ENCODE data around the gene CCDC88B.

The CCDC88B gene

DNA sequence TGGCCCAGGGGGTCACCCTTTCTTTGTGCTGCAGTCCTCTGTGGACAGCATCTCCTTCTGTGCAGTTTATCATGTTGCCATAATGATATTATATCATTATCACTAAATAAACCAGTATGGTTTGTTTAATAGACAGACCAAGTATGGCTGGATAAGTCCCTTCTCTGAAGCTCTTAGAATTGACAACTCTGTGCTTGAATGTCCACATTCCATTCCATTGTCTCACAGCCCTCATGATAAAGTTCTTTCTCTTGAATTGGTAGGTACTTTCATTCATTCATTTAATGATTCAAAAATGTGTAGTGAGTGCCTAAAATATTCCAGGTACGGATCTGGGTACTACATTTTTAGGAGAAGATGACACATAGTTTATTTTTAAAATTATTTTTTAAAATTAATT is 26.7 kb downstream of the CCDC88B start:
- no peak overlapping the region for H3K9ac ChIP-seq (ENCODE audit: low read depth, low read length)
- no peaks in the 10 kb centered on the region for H3K79me2 ChIP-seq (ENCODE audit: insufficient read depth, low read length)
- H4K20me1 ChIP-seq (ENCODE audit: insufficient read depth, low read length), result 0 out of 2 replicates have a peak, but pooled peaks cover 3% of the 10 kb centered on the region
- no peak overlapping the region for H3K4me3 ChIP-seq (ENCODE audit: low read depth in 1 of 2, low read length in 2 of 2)
- H3K4me1 ChIP-seq (ENCODE audit: insufficient read depth, low read length), result no peaks in the 10 kb centered on the region
- H2AFZ ChIP-seq (ENCODE audit: low read depth, low read length), result no peak overlapping the region
- H3K36me3 ChIP-seq (ENCODE audit: insufficient read depth, low read length), result peaks cover 69% of the 10 kb centered on the region
- no peaks in the 10 kb centered on the region for H3K9me3 ChIP-seq (ENCODE audit: insufficient read depth, low read length, severe bottlenecking)
- ATAC-seq (ENCODE audit: insufficient read depth, low read depth) (no peak), DNase-seq (no peak)
- TF ChIP-seq EZH2 (IDR thresholded peaks at IDR 0.05; ENCODE audit: borderline replicate concordance, low read depth, low read length, severe bottlenecking), result no peak
- TF ChIP-seq, protein P1, sequence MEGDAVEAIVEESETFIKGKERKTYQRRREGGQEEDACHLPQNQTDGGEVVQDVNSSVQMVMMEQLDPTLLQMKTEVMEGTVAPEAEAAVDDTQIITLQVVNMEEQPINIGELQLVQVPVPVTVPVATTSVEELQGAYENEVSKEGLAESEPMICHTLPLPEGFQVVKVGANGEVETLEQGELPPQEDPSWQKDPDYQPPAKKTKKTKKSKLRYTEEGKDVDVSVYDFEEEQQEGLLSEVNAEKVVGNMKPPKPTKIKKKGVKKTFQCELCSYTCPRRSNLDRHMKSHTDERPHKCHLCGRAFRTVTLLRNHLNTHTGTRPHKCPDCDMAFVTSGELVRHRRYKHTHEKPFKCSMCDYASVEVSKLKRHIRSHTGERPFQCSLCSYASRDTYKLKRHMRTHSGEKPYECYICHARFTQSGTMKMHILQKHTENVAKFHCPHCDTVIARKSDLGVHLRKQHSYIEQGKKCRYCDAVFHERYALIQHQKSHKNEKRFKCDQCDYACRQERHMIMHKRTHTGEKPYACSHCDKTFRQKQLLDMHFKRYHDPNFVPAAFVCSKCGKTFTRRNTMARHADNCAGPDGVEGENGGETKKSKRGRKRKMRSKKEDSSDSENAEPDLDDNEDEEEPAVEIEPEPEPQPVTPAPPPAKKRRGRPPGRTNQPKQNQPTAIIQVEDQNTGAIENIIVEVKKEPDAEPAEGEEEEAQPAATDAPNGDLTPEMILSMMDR (IDR thresholded peaks at IDR 0.05; ENCODE audit: borderline replicate concordance, extremely low read depth, low read length, poor library complexity, severe bottlenecking), result no peak
- no peak overlapping the region for H3K4me2 ChIP-seq (ENCODE audit: insufficient read depth, low read length)
- no peaks in the 10 kb centered on the region for H3K27me3 ChIP-seq (ENCODE audit: insufficient read depth, low read length, poor library complexity)
- no peak overlapping the region for H3K27ac ChIP-seq (ENCODE audit: low read length)

DNA sequence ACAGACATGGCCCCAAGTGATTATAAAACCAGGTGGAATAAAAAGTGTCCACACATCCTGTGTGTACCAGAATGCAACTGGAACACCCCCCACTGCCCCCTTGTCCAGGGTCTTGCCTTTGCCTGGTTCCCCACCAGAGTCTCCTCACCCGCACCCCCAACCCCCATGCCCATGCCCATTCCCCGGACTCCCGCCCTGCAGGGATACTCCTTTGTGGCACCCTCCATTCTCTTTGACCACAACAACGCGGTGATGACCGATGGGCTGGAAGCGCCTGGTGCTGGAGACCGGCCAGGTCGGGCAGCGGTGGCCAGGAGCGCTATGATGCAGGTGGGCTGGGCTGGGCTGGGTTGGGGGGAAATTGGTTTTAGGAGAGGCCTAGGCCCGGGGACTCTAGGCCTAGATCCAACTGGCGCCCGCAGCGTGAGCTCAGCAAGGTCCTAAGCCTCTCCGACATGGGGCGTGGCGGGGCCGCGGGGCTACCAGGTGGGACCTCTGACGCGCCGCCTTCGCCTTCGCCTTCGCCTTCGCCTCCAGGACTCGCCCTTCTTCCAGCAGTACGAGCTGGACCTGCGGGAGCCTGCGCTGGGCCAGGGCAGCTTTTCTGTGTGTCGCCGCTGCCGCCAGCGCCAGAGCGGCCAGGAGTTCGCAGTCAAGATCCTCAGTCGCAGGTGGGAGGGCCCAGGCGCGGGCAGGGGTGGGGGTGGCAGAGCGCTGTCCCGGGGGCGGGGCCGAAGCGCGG is 28.1 kb downstream of the CCDC88B start:
- Histone ChIP-seq H3K4me3 (ENCODE audit: low read depth in 1 of 2, low read length in 2 of 2) (no peak overlapping the region), H3K9ac (ENCODE audit: low read depth, low read length) (no peak overlapping the region), H3K79me2 (ENCODE audit: insufficient read depth, low read length) (no peaks in the 10 kb centered on the region), H3K4me1 (ENCODE audit: insufficient read depth, low read length) (no peaks in the 10 kb centered on the region), H3K9me3 (ENCODE audit: insufficient read depth, low read length, severe bottlenecking) (no peaks in the 10 kb centered on the region), H3K4me2 (ENCODE audit: insufficient read depth, low read length) (no peak overlapping the region), H3K27me3 (ENCODE audit: insufficient read depth, low read length, poor library complexity) (no peaks in the 10 kb centered on the region), H3K27ac (ENCODE audit: low read length) (no peak overlapping the region), H4K20me1 (ENCODE audit: insufficient read depth, low read length) (0 out of 2 replicates have a peak, but pooled peaks cover 3% of the 10 kb centered on the region), H2AFZ (ENCODE audit: low read depth, low read length) (no peak overlapping the region), H3K36me3 (ENCODE audit: insufficient read depth, low read length) (peaks cover 57% of the 10 kb centered on the region)
- DNase-seq (no peak), ATAC-seq (ENCODE audit: insufficient read depth, low read depth) (no peak)
- no peak for TF ChIP-seq EZH2 (IDR thresholded peaks at IDR 0.05; ENCODE audit: borderline replicate concordance, low read depth, low read length, severe bottlenecking)
- TF ChIP-seq, protein P1 (IDR thresholded peaks at IDR 0.05; ENCODE audit: borderline replicate concordance, extremely low read depth, low read length, poor library complexity, severe bottlenecking), result no peak

DNA sequence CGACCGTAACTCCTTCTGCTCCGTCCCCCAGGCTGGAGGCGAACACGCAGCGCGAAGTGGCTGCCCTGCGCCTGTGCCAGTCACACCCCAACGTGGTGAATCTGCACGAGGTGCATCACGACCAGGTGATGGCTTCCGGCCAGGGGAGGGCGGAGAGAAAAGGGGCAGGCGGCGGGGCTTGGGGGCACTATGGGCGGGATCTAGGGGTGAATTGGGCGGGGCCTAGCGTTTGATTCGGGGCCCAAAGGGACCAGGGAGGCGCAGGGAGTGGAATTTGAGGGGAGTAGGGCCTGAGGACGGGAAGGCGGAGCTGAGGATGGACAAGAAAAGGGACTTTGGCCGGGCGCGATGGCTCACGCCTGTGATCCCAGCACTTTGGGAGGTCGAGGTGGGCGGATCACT is 28.7 kb downstream of the CCDC88B start:
- no peak overlapping the region for H3K9ac ChIP-seq (ENCODE audit: low read depth, low read length)
- peaks cover 51% of the 10 kb centered on the region for H3K36me3 ChIP-seq (ENCODE audit: insufficient read depth, low read length)
- H3K4me3 ChIP-seq (ENCODE audit: low read depth in 1 of 2, low read length in 2 of 2), result no peak overlapping the region
- H3K4me1 ChIP-seq (ENCODE audit: insufficient read depth, low read length), result no peaks in the 10 kb centered on the region
- DNase-seq, result no peak
- H3K27me3 ChIP-seq (ENCODE audit: insufficient read depth, low read length, poor library complexity), result no peaks in the 10 kb centered on the region
- H3K4me2 ChIP-seq (ENCODE audit: insufficient read depth, low read length), result no peak overlapping the region
- 0 out of 2 replicates have a peak, but pooled peaks cover 3% of the 10 kb centered on the region for H4K20me1 ChIP-seq (ENCODE audit: insufficient read depth, low read length)
- no peaks in the 10 kb centered on the region for H3K79me2 ChIP-seq (ENCODE audit: insufficient read depth, low read length)
- H3K9me3 ChIP-seq (ENCODE audit: insufficient read depth, low read length, severe bottlenecking), result no peaks in the 10 kb centered on the region
- no peak for TF ChIP-seq EZH2 (IDR thresholded peaks at IDR 0.05; ENCODE audit: borderline replicate concordance, low read depth, low read length, severe bottlenecking)
- TF ChIP-seq, protein P1 (IDR thresholded peaks at IDR 0.05; ENCODE audit: borderline replicate concordance, extremely low read depth, low read length, poor library complexity, severe bottlenecking), result no peak
- H2AFZ ChIP-seq (ENCODE audit: low read depth, low read length), result no peak overlapping the region
- no peak for ATAC-seq (ENCODE audit: insufficient read depth, low read depth)
- H3K27ac ChIP-seq (ENCODE audit: low read length), result no peak overlapping the region

Measured in DND-41 (cell line).